Measurements from ENCODE around the gene THAP4. TPM values are rescaled to one million over a fixed set of nuclear protein-coding genes. Genes with fewer than 3 reads are reported as not detected.

The THAP4 gene
- polyA plus RNA-seq, 2 donors = 37.2 to 52.1 TPM

GRCh38 chr2:241538838-241539615 is 97.9 kb downstream of the THAP4 start:
- Histone ChIP-seq H3K4me3 (ENCODE audit: low read depth in 1 of 2, low read length in 2 of 2) (no peak overlapping the region), H3K9me3 (ENCODE audit: control insufficient read depth in 2 of 2, insufficient read depth in 1 of 2, low read depth in 1 of 2, low read length in 1 of 2) (peaks cover 0 to 5% of the 10 kb centered on the region in 2 donors), H3K27me3 (ENCODE audit: control insufficient read depth in 1 of 2, insufficient read depth in 2 of 2, low read length in 2 of 2) (no peaks in the 10 kb centered on the region), H3K27ac (ENCODE audit: low read depth in 2 of 2, low read length in 1 of 2) (no peak overlapping the region), H3K36me3 (ENCODE audit: control insufficient read depth in 2 of 2, insufficient read depth in 2 of 2, low read length in 1 of 2) (no peaks in the 10 kb centered on the region), H3K4me1 (ENCODE audit: control insufficient read depth in 2 of 2, insufficient read depth in 2 of 2, low read length in 1 of 2) (peaks cover 3 to 10% of the 10 kb centered on the region in 2 donors)
- 86 to 88% methylated on average over 15 of the region's 15 CpGs for WGBS, 2 donors

GRCh38 chr2:241535871-241536655 is 100.9 kb downstream of the THAP4 start:
- Histone ChIP-seq H3K36me3 (ENCODE audit: control insufficient read depth in 2 of 2, insufficient read depth in 2 of 2, low read length in 1 of 2) (no peaks in the 10 kb centered on the region), H3K4me3 (ENCODE audit: low read depth in 1 of 2, low read length in 2 of 2) (no peak overlapping the region), H3K27me3 (ENCODE audit: control insufficient read depth in 1 of 2, insufficient read depth in 2 of 2, low read length in 2 of 2) (no peaks in the 10 kb centered on the region), H3K9me3 (ENCODE audit: control insufficient read depth in 2 of 2, insufficient read depth in 1 of 2, low read depth in 1 of 2, low read length in 1 of 2) (no peaks in the 10 kb centered on the region), H3K4me1 (ENCODE audit: control insufficient read depth in 2 of 2, insufficient read depth in 2 of 2, low read length in 1 of 2) (peaks cover 3 to 4% of the 10 kb centered on the region in 2 donors), H3K27ac (ENCODE audit: low read depth in 2 of 2, low read length in 1 of 2) (no peak overlapping the region)
- 51 to 57% methylated on average over 13 of the region's 13 CpGs for WGBS, 2 donors

DNA sequence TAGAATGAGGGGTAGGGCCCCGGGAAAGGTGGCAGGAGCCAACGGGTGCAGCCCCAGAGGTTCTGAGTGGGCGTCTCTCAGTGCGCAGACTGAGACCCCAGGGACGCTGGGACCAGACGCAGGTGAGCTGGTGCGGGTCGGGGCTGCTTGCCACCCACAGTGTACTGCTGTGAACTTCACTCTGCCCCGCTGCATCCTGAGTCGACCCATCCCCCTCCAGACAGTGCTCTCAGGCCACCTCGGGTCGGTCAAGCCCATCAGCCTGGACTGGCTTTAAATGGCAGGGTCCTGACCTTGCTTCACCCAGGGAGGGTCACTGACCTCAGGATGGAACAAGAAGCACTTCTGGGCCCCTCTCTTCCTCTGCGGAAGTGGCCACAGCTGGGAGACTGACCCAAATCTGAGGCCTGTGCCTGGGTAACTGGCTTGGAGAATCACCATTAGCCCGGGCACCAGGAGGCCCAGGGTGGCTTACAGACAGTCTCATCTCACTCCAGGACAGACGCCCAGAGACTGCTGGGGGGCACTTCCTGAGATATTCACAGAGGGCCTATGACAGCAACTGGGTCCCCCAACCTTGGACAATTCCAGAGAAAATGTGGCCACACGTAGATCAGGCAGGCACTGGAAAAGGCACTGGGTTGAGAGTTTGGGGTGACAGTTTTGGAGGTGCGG is 102.1 kb downstream of the THAP4 start:
- Histone ChIP-seq H3K36me3 (ENCODE audit: control insufficient read depth in 2 of 2, insufficient read depth in 2 of 2, low read length in 1 of 2) (no peaks in the 10 kb centered on the region), H3K9me3 (ENCODE audit: control insufficient read depth in 2 of 2, insufficient read depth in 1 of 2, low read depth in 1 of 2, low read length in 1 of 2) (no peaks in the 10 kb centered on the region), H3K4me1 (ENCODE audit: control insufficient read depth in 2 of 2, insufficient read depth in 2 of 2, low read length in 1 of 2) (no peaks in the 10 kb centered on the region), H3K4me3 (ENCODE audit: low read depth in 1 of 2, low read length in 2 of 2) (no peak overlapping the region), H3K27ac (ENCODE audit: low read depth in 2 of 2, low read length in 1 of 2) (no peak overlapping the region), H3K27me3 (ENCODE audit: control insufficient read depth in 1 of 2, insufficient read depth in 2 of 2, low read length in 2 of 2) (no peaks in the 10 kb centered on the region)
- 82 to 85% methylated on average over 17 of the region's 17 CpGs for WGBS, 2 donors

Other genes with a start within 250 kb of the THAP4 start
- 100 to 1,000 TPM; 116 to 132 TPM for gene STK25, start 128.6 kb downstream of the THAP4 start, polyA plus RNA-seq
- gene BOK, start 78.4 kb downstream of the THAP4 start, polyA plus RNA-seq = 10 to 100 TPM; 29.8 to 38.7 TPM
- 10 to 100 TPM; 43.2 to 54.4 TPM for gene ATG4B, start 535 bp upstream of the THAP4 start, polyA plus RNA-seq
- gene DTYMK, start 49.7 kb upstream of the THAP4 start, polyA plus RNA-seq = 10 to 100 TPM; 13.7 to 25.2 TPM
- gene ING5, start 64.9 kb upstream of the THAP4 start, polyA plus RNA-seq = 10 to 100 TPM; 15.6 to 36.2 TPM
- 10 to 100 TPM; 26.2 to 49.1 TPM for gene D2HGDH, start 97.5 kb upstream of the THAP4 start, polyA plus RNA-seq
- gene GAL3ST2, start 139.7 kb upstream of the THAP4 start, polyA plus RNA-seq = under 1 TPM; 0.02 to 0.10 TPM
- under 1 TPM in 1 of 2 donors, not detected in 1; 0.04 TPM for gene NEU4, start 172.0 kb upstream of the THAP4 start, polyA plus RNA-seq
- under 1 TPM; 0.54 to 0.73 TPM for gene PDCD1, start 221.7 kb upstream of the THAP4 start, polyA plus RNA-seq
- under 1 TPM; 0.06 to 0.28 TPM for gene RTP5, start 232.6 kb upstream of the THAP4 start, polyA plus RNA-seq

Data from esophagus (tissue), 2 donors.